ENCODE results near the gene DCP1B. TPM values are rescaled to one million over a fixed set of nuclear protein-coding genes. Genes with fewer than 3 reads are reported as not detected.

Gene DCP1B
- total RNA-seq, 6 experiments from 2014 or later, result 4.1 to 7.6 (median 6.0) TPM

- H3K4me3 ChIP-seq, result no peak overlapping the region
- 81% methylated on average over 3 of the region's 3 CpGs for WGBS (ENCODE audit: insufficient coverage, low coverage, low lambda C conversion rate, missing lambda C conversion rate)
- H3K36me3 ChIP-seq, result peaks cover 0 to 5% (median 0%) of the 10 kb centered on the region in 4 donors
- no peak overlapping the region for H3K27ac ChIP-seq
- ATAC-seq (no peak), DNase-seq (no peak)
- no peaks in the 10 kb centered on the region for H3K27me3 ChIP-seq
- H3K9me3 ChIP-seq, result no peaks in the 10 kb centered on the region
- intact Hi-C loops (cut with DNase I), result no loop called here
- no peak for TF ChIP-seq CTCF (IDR thresholded peaks at IDR 0.05)
- TF ChIP-seq POLR2A (IDR thresholded peaks at IDR 0.05), result no peak
- no peaks in the 10 kb centered on the region for H3K4me1 ChIP-seq
Measured at GRCh38 chr12:1970331-1970900, 33.8 kb downstream of the DCP1B start.

GRCh38 chr12:1966561-1967226 lies 37.6 kb downstream of the DCP1B start:
- ATAC-seq (no peak), DNase-seq (no peak)
- no peak for TF ChIP-seq CTCF (IDR thresholded peaks at IDR 0.05)
- TF ChIP-seq POLR2A (IDR thresholded peaks at IDR 0.05), result no peak
- Histone ChIP-seq H3K4me1 (no peaks in the 10 kb centered on the region), H3K27me3 (no peaks in the 10 kb centered on the region), H3K27ac (no peak overlapping the region), H3K9me3 (no peaks in the 10 kb centered on the region), H3K36me3 (peaks cover 0 to 19% (median 0%) of the 10 kb centered on the region in 4 donors), H3K4me3 (no peak overlapping the region)
- 96% methylated on average over 4 of the region's 4 CpGs for WGBS (ENCODE audit: insufficient coverage, low coverage, low lambda C conversion rate, missing lambda C conversion rate)
- intact Hi-C loops (cut with DNase I), result no loop called here

- ATAC-seq (no peak), DNase-seq (no peak)
- Histone ChIP-seq H3K27ac (no peak overlapping the region), H3K4me1 (no peaks in the 10 kb centered on the region), H3K9me3 (no peaks in the 10 kb centered on the region), H3K27me3 (no peaks in the 10 kb centered on the region), H3K36me3 (peaks cover 0 to 27% (median 0%) of the 10 kb centered on the region in 4 donors), H3K4me3 (no peak overlapping the region)
- intact Hi-C loops (cut with DNase I), result no loop called here
- 86% methylated on average over 1 of the region's 2 CpGs for WGBS (ENCODE audit: insufficient coverage, low coverage, low lambda C conversion rate, missing lambda C conversion rate)
- TF ChIP-seq POLR2A (IDR thresholded peaks at IDR 0.05), result no peak
- TF ChIP-seq CTCF (IDR thresholded peaks at IDR 0.05), result no peak
Measured at GRCh38 chr12:1965916-1966315, 38.3 kb downstream of the DCP1B start.

- peaks cover 0 to 29% (median 0%) of the 10 kb centered on the region in 4 donors for H3K36me3 ChIP-seq
- no peak for ATAC-seq
Measured at GRCh38 chr12:1962051-1963020, 41.9 kb downstream of the DCP1B start.

More at GRCh38 chr12:1962051-1963020, 41.9 kb downstream of the DCP1B start:
- H3K27me3 ChIP-seq, result no peaks in the 10 kb centered on the region
- 98% methylated on average over 5 of the region's 5 CpGs for WGBS (ENCODE audit: insufficient coverage, low coverage, low lambda C conversion rate, missing lambda C conversion rate)
- intact Hi-C loops (cut with DNase I), result no loop called here
- no peak for DNase-seq
- H3K27ac ChIP-seq, result no peak overlapping the region
- TF ChIP-seq CTCF (IDR thresholded peaks at IDR 0.05), result no peak
- no peak for TF ChIP-seq POLR2A (IDR thresholded peaks at IDR 0.05)
- H3K4me3 ChIP-seq, result no peak overlapping the region
- H3K4me1 ChIP-seq, result no peaks in the 10 kb centered on the region
- no peaks in the 10 kb centered on the region for H3K9me3 ChIP-seq

All from right lobe of liver (tissue), 6 donors.